Lung microvascular endothelial cell (primary cell): Measurements from ENCODE around the gene TULP1. TPM values are rescaled to one million over a fixed set of nuclear protein-coding genes. Genes with fewer than 3 reads are reported as not detected.

Experiments used
- DNase-seq, 2 donors: peaks; one replicate each; pipeline versions ENCODE4 v3.0.0 to v3.0.0-alpha.2; 2010; ENCODE audit warnings: low read depth in 2 of 2
- total RNA-seq: library from RNA; depleted of rRNA; stranded (reverse); fragments of >200 nt; gene quantifications from 2 replicates; pipeline ENCODE4 v1.2.1, GENCODE V29; 2014

Gene TULP1
- total RNA-seq, 1 donor from 2014 or later: not detected

- peak in 1 of 2 donors; percentile 45 for DNase-seq
Measured at GRCh38 chr6:35484921-35485392, 27.7 kb downstream of the TULP1 start.

DNA sequence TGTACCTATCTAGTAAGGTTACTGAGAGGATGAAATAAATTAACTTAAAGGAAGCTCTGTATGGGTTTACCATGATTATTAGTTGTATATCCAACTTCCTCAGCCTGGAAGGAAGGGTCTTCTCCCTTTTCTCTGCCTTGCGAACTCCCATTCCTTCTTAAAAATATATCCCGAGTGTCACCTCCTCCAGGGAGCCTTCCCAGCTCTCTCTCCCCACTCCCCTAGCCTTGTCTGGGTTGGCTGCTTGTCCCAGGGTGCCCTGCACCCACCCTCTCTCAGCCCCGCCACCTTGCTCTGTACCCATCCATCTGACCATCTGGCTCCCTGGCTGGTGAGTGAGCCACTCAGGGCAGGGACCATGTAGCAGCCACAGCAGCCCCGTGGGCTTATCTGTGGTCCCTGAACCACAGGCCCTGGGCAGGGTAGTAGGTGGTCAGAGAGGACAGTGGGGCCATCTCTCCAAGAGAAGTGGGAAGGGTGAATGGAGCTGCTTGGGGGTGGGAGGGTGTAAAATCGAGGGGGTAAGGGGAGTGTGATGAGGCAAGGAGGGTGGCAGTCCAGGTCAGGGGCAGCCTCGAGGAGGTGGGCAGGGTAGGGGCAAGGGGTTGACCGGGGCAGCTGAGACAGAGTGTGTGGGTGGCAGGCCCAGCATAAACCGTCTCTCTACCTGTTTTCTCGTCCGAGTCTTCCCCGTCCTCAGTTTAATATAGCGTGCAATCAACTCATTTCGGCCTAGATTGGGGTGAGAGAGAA, 28.6 kb downstream of the TULP1 start:
- DNase-seq: no peak

GRCh38 chr6:35483490-35483889, 29.2 kb downstream of the TULP1 start:
- DNase-seq: no peak

DNA sequence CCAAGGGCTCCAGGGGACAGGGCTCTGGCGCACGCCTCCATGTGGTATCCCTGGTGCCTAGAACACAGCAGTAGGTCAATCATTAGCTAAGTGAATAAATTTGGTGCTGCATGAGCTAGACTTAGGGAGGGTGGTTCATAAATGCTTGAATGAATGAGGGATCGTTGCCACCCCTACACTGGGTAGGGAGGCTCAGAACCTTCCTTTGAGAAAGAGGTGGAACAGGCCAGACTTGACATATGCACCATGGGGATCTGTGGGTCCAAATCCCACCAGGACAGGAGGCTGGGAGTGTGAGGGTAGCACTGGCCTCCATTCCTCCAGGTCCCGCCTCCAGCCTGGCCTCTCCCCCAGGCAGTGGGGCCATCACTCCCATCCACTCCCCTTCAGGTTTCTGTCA, 29.6 kb downstream of the TULP1 start:
- no peak for DNase-seq

DNA sequence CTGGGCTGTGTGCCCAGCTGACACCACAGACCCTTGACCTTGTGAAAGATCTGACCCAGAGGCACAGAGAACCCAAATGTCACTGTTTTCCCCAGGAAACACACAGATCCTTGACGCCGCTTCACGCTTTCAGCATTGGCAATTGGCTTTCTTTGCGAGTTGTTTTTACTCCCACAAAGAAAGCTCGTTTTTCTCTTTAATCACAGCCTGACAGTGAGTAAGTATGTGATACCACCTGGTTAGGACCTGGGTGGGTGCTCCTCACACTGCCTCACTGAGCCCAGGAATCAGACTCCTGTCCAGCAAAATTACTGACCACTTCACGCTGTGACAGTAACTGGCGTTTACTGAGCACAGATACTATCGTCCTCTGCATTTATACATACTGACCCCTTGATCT, 31.5 kb downstream of the TULP1 start:
- DNase-seq: no peak

GRCh38 chr6:35480176-35480575, 32.5 kb downstream of the TULP1 start:
- no peak for DNase-seq

- no peak for DNase-seq
Measured at GRCh38 chr6:35478259-35478658, 34.4 kb downstream of the TULP1 start.

DNA sequence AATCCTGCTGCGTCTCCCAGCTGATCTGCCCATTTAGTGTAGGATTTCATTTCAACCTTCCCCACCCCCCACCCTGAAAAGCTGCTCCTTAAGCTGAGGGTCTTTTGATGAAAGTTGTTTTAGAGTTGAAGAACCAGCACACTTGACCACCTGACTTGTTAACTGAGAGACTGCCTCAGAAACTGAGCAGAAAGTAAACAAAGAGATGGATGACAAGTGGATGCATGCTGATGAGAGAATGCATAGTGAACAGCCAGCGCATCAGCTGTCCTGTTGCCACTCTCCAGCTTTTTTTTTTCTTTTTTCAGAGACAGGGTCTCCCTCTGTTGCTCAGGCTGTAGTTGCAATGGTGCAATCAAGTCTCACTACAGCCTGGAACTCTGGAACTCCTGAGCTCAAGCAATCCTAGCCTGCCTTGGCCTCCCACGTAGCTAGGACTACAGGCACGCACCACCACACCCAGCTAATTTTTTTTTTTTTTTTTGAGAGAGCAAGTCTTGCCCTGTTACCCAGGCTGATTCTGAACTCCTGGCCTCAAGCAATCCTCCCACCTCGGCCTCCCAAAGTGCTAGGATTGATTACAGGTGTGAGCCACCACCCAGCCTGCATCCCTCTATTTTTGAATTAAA, 35.0 kb downstream of the TULP1 start:
- DNase-seq: no peak

DNA sequence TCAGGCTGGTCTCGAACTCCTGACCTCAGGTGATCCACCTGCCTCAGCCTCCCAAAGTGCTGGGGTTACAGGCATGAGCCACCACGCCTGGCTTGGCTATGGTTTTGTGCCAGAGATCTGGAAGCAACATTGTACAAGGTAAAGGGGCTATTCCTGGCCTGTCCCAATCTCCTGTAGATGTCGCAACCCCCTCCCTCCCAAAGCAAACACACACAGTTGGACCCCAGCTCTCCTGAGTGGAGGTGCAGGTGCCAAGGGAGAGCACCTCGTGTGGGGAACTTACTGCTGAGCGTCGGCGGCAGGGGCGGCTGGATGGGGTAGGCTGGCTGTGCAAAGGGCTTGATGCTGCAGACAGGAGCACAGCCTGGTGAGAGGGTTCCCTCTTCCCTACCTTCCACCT, 35.7 kb downstream of the TULP1 start:
- no peak for DNase-seq

DNA sequence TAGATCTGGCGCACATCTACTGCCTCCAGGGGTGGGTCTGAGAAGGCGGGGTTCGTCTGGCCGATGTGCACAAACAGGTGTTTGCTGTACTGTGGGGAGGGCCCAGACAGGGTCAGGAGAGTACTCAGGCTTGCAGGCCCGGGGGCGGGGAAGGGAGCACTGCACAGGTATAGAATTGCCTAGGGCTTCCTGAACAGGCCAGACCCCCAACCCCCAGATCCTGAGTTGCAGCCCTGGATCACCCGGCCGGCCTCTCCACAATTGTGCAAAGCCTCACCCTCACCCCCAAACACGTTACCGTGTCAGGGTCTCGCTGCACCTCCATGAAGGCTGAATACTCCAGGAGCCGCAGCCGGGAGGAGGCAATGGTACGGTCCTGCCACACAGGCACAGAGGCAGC, 36.7 kb downstream of the TULP1 start:
- no peak for DNase-seq

GRCh38 chr6:35475573-35475972, 37.1 kb downstream of the TULP1 start:
- DNase-seq: no peak

GRCh38 chr6:35474942-35475570, 37.6 kb downstream of the TULP1 start:
- DNase-seq: no peak

GRCh38 chr6:35474131-35474941, 38.4 kb downstream of the TULP1 start:
- no peak for DNase-seq

DNA sequence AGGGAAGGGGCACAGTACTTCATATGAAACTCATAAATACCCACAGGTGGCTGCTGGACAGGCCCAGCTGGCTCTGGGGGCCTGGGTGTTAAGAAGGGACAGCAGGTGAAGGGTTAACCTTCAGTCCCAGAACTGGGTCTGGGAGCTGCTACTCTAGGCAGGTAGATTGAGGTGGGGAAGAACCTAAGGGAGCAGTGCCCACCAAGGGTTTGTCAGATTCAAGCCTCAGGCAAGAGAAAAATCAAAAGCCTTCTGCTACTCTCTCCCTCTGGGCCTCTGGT, 38.9 kb downstream of the TULP1 start:
- no peak for DNase-seq

DNA sequence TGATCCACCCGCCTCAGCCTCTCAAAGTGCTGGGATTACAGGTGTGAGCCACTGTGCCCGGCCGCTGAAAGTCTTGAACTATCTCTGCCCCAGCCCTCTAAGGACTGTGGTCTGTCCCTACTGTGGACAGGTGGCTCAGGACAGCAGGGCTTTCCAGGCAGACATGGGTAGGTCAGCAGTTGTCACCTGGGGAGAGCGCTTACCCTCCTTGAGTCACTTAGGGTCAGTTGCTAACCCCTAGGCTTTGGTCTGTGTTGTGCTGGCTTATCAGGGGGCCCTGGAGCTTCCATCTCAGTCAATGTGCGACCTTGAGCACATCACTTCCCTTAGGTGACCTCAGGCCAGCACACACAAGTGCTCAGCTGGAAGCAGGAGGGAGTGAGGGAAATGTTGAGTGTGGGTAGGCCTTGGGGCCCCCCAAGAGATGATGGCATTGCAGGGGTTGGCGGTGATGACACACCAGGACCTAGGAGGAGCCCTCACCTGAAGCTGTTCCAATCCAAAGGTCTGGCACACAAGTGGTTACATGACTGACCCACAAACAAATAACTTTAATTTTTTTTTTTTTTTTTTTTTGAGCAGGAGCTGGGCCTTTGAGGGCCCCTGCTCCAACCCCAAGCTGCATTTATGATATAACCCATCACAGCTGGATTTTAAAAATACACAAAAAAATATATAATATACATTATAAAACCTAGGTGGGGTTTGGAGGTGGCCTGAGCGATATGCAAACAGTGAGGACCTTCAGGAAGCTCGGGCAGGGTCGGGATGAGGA, 39.4 kb downstream of the TULP1 start:
- DNase-seq: no peak

DNA sequence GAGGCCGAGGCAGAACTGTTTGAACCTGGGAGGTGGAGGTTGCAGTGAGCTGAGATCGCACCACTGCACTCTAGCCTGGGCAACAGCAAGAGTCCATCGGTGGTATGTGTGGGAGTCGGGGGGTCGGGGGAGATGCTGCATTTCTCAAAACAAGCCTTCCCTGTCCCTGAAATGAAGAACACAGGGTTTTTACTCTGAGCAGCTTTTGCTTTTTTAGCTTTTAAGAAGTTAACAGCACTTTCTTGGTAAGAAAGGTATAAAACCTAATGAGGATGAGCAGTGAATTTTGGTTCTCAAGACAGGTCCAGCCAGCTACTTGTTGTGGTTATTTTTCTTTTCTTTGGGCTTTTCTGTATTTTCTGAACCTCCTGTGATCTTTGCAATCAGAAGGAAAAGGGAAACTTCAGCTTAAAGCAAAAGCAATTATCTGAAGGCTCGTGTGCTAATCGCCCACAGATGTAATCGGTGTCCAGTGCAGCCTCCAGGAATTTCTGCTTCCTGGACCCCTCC, 40.8 kb downstream of the TULP1 start:
- no peak for DNase-seq

DNA sequence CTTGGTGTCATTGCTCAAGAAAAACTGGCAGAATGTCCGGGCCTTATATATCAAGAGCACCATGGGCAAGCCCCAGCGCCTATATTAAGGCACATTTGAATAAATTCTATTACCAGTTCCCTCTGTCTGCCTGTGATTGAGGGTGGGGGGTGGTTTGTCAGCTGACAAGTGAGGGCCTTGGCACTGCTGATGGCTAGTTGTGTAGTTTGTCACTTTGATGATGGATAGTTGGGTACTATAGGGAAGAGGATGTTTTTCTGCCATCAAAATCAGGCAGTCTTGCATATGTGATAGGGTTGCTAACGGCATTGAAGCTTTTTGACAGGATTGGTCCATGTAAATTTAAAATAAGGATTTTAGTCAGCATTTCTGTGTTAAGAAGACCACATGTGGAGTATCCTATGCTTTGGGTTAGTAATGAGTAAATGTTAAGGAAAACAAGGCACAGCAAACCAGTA, 42.0 kb downstream of the TULP1 start:
- no peak for DNase-seq

GRCh38 chr6:35469751-35470662, 42.7 kb downstream of the TULP1 start:
- peak in 1 of 2 donors; percentile 19 for DNase-seq

- DNase-seq: peak in 1 of 2 donors; percentile 28
Measured at GRCh38 chr6:35468980-35469750, 43.5 kb downstream of the TULP1 start.
